Nephron (organoid): ENCODE results near the gene PIGQ.

ENCODE experiments used
- H3K27ac Mint-ChIP-seq, 3 experiments: 2 replicates each; pipeline ENCODE4 v1.8.0; 2020; ENCODE audit warnings: mixed read lengths in 3 of 3, mild to moderate bottlenecking in 2 of 3, moderate library complexity in 1 of 3
- H3K27me3 Mint-ChIP-seq: 2 replicates; pipeline ENCODE4 v1.8.0; 2021; ENCODE audit warnings: low read depth, mild to moderate bottlenecking, moderate library complexity, mixed read lengths
- H3K36me3 Mint-ChIP-seq: 2 replicates; pipeline ENCODE4 v1.8.0; 2020; ENCODE audit warnings: low read depth, mixed read lengths
- H3K4me1 Mint-ChIP-seq: 2 replicates; pipeline ENCODE4 v1.8.0; 2020; ENCODE audit warnings: mixed read lengths
- H3K4me3 Mint-ChIP-seq, 3 experiments: 2 replicates each; pipeline ENCODE4 v1.8.0; 2020; ENCODE audit warnings: mild to moderate bottlenecking in 3 of 3, mixed read lengths in 3 of 3, moderate library complexity in 2 of 3
- H3K9me3 Mint-ChIP-seq: 2 replicates; pipeline ENCODE4 v1.8.0; 2020; ENCODE audit warnings: mixed read lengths
- CTCF ChIP-seq, 3 experiments: fragments of 200-600 bp; sonication (generic); IDR thresholded peaks; one replicate each; pipeline ENCODE4 v1.5.0; 2021; ENCODE audit warnings: antibody characterized with exemption in 3 of 3; ENCODE audit not compliant: unreplicated experiment in 3 of 3

PIGQ gene

GRCh38 chr16:566475-567372 is 3.0 kb upstream of the PIGQ start, which contains the start of gene NHLRC4:
TSS of gene NHLRC4 (plus strand) at chr16:567005. CDS start at chr16:568048, 1,043 bp downstream.
- H3K27me3 Mint-ChIP-seq = peaks cover 13% of the 10 kb centered on the region
- H3K4me1 Mint-ChIP-seq = peaks cover 37% of the 10 kb centered on the region
- no peak for TF ChIP-seq CTCF (IDR thresholded peaks at IDR 0.05; ENCODE audit: unreplicated experiment in 3 of 3)
- H3K36me3 Mint-ChIP-seq = no peaks in the 10 kb centered on the region
- H3K4me3 Mint-ChIP-seq = peak within 1 kb of the TSS; percentile 64 to 73 (median 71)
- H3K9me3 Mint-ChIP-seq = no peaks in the 10 kb centered on the region
- H3K27ac Mint-ChIP-seq = peak within 1 kb of the TSS; percentile 82 to 95 (median 92)

DNA sequence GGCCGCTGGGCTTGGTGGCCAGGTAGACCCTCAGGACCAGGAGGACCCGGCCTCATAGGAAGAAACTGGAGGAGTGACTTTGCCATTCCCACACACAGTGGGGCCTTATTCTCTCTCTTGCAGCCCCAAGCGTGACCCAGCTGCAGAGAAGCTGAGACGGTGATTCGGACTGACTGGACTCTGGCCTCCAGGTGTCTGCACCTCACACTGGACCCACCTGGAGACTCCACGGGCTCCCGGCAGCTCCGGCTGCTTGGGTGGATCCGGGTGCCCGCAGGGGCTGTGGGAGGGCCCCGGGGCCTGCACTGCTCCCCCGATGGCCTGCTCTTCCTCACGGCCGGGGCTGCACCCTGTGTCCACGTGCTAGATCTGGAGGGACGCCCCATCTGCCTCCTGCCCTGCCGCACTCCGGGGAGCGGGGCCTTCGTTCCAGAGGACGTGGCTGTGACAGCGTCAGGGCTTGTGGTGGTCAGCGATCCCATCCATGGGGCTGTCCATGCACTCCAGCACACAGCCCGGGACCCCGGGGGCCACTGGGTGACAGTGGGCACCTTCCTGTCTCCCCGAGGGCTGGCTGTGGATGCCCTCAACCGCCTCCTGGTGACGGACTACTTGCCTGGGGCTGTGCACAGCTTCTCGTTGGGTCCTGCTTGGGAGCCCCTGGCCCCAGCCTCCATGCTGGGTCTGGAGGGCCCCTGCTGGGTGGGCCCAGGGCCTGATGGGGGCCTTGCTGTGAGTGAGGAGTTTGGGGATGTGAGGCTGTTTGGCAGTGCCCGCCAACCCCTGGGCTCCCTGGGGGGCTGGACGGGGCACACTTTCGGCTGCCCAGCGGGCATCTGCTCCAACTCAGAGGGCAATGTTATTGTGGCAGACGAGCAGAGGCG is 2.2 kb upstream of the PIGQ start:
- Mint-ChIP-seq H3K4me3 (peak overlapping the region; percentile 64 to 73 (median 71)), H3K4me1 (peaks cover 38% of the 10 kb centered on the region), H3K9me3 (no peaks in the 10 kb centered on the region), H3K36me3 (no peaks in the 10 kb centered on the region), H3K27ac (peak overlapping the region; percentile 82 to 95 (median 90)), H3K27me3 (peaks cover 5% of the 10 kb centered on the region)
- TF ChIP-seq CTCF (IDR thresholded peaks at IDR 0.05; ENCODE audit: unreplicated experiment in 3 of 3) = no peak

- H3K4me1 Mint-ChIP-seq = peaks cover 35% of the 10 kb centered on the region
- peak overlapping the region; percentile 92 to 93 (median 93) for H3K4me3 Mint-ChIP-seq
- H3K27me3 Mint-ChIP-seq = no peaks in the 10 kb centered on the region
- no peak for TF ChIP-seq CTCF (IDR thresholded peaks at IDR 0.05; ENCODE audit: unreplicated experiment in 3 of 3)
- H3K9me3 Mint-ChIP-seq = no peaks in the 10 kb centered on the region
- H3K27ac Mint-ChIP-seq = peak overlapping the region; percentile 90 to 99 (median 96)
- H3K36me3 Mint-ChIP-seq = no peaks in the 10 kb centered on the region
These were observed 1.1 kb upstream of the PIGQ start for GRCh38 chr16:568401-569258.

GRCh38 chr16:572865-573650 is 3.3 kb downstream of the PIGQ start:
- no peaks in the 10 kb centered on the region for H3K27me3 Mint-ChIP-seq
- H3K36me3 Mint-ChIP-seq = no peaks in the 10 kb centered on the region
- H3K27ac Mint-ChIP-seq = no peak overlapping the region
- no peak overlapping the region for H3K4me3 Mint-ChIP-seq
- H3K9me3 Mint-ChIP-seq = no peaks in the 10 kb centered on the region
- no peak for TF ChIP-seq CTCF (IDR thresholded peaks at IDR 0.05; ENCODE audit: unreplicated experiment in 3 of 3)
- H3K4me1 Mint-ChIP-seq = peaks cover 25% of the 10 kb centered on the region
